ENCODE measurements around the gene FILIP1L. TPM values are rescaled to one million over a fixed set of nuclear protein-coding genes. Genes with fewer than 3 reads are reported as not detected.

The FILIP1L gene
- total RNA-seq, 1 donor from 2014 or later, result 41.5 TPM

DNA sequence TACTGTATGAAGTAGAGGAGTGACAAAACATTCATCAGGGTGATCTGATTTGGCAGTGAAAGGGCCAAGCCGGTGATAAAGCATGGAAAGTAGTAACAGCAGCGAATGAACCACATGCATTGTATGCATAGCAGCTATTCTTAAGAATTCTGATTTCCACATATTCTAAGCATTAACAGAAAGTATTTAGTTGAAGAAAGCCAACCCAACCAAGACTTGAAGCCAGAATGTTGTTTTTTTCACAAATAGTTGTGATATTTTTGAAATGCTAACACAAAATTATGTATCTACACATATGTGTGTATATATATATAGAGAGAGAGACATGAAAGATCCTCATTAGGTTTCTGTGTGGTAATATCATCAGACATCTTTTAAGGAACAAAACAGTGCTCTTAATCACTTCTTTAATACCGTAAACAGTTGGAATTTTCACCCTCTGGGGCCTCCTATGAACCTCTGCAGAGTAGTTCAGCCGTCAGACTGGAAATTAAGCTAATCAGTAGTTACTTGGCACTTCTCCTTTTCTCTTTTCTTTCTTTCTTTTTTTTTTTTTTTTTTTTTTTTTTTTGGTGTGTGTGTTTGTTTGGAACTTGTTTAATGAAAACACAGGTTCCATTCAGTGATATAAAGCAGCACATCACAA, 157.0 kb downstream of the FILIP1L start:
- intact Hi-C loops (cut with DNase I), result no loop called here

DNA sequence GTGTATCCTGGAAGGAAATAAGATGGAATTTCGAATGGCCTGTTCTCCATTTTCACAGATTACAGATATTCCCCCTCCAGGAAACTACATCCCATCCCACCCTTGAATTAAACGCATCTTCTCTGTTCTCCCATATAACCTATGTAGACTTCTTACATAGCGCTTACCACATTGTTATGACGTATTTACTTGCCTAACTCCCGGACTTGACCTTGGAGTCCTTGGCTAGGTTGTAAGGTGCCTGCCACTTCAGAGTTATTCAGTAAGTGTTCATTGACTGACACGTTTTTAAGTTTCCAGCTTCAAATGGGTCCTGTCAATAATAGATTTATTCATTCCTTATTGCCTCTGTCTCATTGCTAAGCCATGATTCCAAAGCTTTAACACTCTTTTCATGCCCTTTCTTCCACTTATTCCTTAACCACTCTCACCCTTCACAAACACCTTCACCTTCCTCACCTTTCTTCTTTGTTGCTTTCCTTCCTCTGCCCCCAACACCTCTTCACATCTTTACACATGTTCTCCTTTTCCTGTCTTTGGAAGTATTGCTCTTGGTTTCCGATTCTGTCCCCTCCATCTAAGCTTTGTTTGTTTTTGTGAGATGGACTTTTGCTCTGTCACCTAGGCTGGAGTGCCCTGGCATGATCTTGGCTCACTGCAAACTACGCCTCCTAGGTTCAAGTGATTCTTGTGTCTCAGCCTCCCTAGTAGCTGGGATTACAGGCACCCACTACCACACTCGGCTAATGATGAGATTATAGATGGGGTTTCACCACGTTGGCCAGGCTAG, 158.3 kb downstream of the FILIP1L start:
- no peaks in the 10 kb centered on the region for H3K9me3 ChIP-seq
- DNase-seq (ENCODE audit: extremely low spot score in 2 of 2), result no peak
- no peak overlapping the region for H3K4me3 ChIP-seq
- H3K27me3 ChIP-seq, result no peaks in the 10 kb centered on the region
- peaks cover 15% of the 10 kb centered on the region for H3K4me1 ChIP-seq
- intact Hi-C loops (cut with DNase I), result no loop called here
- TF ChIP-seq, protein P1, sequence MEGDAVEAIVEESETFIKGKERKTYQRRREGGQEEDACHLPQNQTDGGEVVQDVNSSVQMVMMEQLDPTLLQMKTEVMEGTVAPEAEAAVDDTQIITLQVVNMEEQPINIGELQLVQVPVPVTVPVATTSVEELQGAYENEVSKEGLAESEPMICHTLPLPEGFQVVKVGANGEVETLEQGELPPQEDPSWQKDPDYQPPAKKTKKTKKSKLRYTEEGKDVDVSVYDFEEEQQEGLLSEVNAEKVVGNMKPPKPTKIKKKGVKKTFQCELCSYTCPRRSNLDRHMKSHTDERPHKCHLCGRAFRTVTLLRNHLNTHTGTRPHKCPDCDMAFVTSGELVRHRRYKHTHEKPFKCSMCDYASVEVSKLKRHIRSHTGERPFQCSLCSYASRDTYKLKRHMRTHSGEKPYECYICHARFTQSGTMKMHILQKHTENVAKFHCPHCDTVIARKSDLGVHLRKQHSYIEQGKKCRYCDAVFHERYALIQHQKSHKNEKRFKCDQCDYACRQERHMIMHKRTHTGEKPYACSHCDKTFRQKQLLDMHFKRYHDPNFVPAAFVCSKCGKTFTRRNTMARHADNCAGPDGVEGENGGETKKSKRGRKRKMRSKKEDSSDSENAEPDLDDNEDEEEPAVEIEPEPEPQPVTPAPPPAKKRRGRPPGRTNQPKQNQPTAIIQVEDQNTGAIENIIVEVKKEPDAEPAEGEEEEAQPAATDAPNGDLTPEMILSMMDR (IDR thresholded peaks at IDR 0.05), result no peak
- TF ChIP-seq POLR2AphosphoS5 (IDR thresholded peaks at IDR 0.05; ENCODE audit: insufficient read depth in 1 of 2, low read depth in 1 of 2) (no peak), POLR2A (IDR thresholded peaks at IDR 0.05) (no peak)
- no peaks in the 10 kb centered on the region for H3K36me3 ChIP-seq
- H3K27ac ChIP-seq, result no peak overlapping the region

More for the DNA sequence above, 157.0 kb downstream of the FILIP1L start:
- H3K4me3 ChIP-seq, result no peak overlapping the region
- H3K4me1 ChIP-seq, result peaks cover 27% of the 10 kb centered on the region
- TF ChIP-seq POLR2A (IDR thresholded peaks at IDR 0.05) (no peak), POLR2AphosphoS5 (IDR thresholded peaks at IDR 0.05; ENCODE audit: insufficient read depth in 1 of 2, low read depth in 1 of 2) (no peak)
- TF ChIP-seq, protein P1 (IDR thresholded peaks at IDR 0.05), result no peak
- no peaks in the 10 kb centered on the region for H3K36me3 ChIP-seq
- DNase-seq (ENCODE audit: extremely low spot score in 2 of 2), result no peak
- H3K27ac ChIP-seq, result no peak overlapping the region
- no peaks in the 10 kb centered on the region for H3K9me3 ChIP-seq
- no peaks in the 10 kb centered on the region for H3K27me3 ChIP-seq

DNA sequence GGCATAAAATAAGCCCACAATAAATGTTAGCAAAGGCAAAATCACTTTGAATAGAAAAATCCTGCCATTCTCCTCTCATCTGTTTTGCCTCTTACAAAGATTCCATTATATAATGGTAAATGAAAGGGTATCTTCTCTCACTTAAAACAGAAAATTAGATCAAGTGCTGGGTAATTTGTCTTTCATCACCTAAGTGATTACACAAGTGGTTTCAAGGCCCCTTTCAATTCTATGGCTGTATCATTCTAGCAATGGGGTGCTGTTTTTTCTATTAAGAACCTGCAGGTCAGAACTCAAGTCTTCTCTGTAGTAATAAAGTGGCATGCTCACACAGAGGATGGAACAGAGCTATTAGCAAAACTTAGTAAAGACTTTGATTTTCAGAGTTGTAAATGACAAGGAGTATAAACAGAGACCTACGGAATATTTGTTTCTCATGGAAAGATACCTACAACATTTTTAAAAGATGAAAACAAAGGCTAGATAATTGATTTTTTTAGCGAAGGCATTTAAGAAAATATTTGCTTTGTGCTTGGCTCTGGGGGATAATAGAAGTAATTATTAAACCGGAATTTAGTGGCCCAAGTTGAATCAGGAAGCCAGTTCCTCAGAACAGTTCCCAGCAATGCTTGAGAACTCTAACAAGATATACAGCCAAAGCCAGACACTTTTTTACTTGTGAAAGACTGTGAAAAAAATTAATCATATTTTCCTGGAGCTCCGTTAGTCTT, 159.2 kb downstream of the FILIP1L start:
- H3K36me3 ChIP-seq, result no peaks in the 10 kb centered on the region
- H3K4me1 ChIP-seq, result peaks cover 6% of the 10 kb centered on the region
- no peaks in the 10 kb centered on the region for H3K27me3 ChIP-seq
- H3K9me3 ChIP-seq, result no peaks in the 10 kb centered on the region
- no peak overlapping the region for H3K27ac ChIP-seq
- TF ChIP-seq, protein P1 (IDR thresholded peaks at IDR 0.05), result no peak
- no peak for TF ChIP-seq POLR2AphosphoS5 (IDR thresholded peaks at IDR 0.05; ENCODE audit: insufficient read depth in 1 of 2, low read depth in 1 of 2)
- TF ChIP-seq POLR2A (IDR thresholded peaks at IDR 0.05), result no peak
- DNase-seq (ENCODE audit: extremely low spot score in 2 of 2), result no peak
- intact Hi-C loops (cut with DNase I), result no loop called here
- no peak overlapping the region for H3K4me3 ChIP-seq

DNA sequence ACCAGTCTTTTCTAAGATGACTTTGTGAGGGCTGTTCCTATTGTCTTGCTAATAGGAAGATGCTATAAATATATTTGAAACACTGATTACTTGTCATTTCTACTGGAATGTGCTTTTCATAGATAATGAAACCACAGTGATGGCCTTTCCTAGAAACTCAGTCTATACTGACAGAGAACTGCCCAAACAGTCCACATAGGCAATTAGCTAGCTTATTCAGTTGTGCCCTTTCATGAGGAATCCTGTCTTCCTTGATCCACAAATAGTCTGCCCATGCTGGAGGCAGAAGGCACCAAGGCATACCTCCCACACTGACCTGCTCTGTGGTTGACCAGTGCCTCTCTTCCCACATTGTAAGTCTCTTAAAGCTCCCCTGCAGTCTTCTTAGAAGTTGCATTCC, 160.7 kb downstream of the FILIP1L start:
- H3K27me3 ChIP-seq, result no peaks in the 10 kb centered on the region
- no peaks in the 10 kb centered on the region for H3K36me3 ChIP-seq
- H3K27ac ChIP-seq, result no peak overlapping the region
- no peaks in the 10 kb centered on the region for H3K9me3 ChIP-seq
- no peaks in the 10 kb centered on the region for H3K4me1 ChIP-seq
- DNase-seq (ENCODE audit: extremely low spot score in 2 of 2), result no peak
- intact Hi-C loops (cut with DNase I), result no loop called here
- no peak overlapping the region for H3K4me3 ChIP-seq
- TF ChIP-seq POLR2A (IDR thresholded peaks at IDR 0.05) (no peak), POLR2AphosphoS5 (IDR thresholded peaks at IDR 0.05; ENCODE audit: insufficient read depth in 1 of 2, low read depth in 1 of 2) (no peak)
- TF ChIP-seq, protein P1 (IDR thresholded peaks at IDR 0.05), result no peak

All from vagina (tissue), 2 donors.